ENCODE results near the gene COBL. TPM values are rescaled to one million over a fixed set of nuclear protein-coding genes. Genes with fewer than 3 reads are reported as not detected.
A peak's percentile ranks its signal among the peaks of the same experiment; 100 is the strongest.

COBL gene
- total RNA-seq, 1 experiment from 2014 or later: 52.3 TPM

DNA sequence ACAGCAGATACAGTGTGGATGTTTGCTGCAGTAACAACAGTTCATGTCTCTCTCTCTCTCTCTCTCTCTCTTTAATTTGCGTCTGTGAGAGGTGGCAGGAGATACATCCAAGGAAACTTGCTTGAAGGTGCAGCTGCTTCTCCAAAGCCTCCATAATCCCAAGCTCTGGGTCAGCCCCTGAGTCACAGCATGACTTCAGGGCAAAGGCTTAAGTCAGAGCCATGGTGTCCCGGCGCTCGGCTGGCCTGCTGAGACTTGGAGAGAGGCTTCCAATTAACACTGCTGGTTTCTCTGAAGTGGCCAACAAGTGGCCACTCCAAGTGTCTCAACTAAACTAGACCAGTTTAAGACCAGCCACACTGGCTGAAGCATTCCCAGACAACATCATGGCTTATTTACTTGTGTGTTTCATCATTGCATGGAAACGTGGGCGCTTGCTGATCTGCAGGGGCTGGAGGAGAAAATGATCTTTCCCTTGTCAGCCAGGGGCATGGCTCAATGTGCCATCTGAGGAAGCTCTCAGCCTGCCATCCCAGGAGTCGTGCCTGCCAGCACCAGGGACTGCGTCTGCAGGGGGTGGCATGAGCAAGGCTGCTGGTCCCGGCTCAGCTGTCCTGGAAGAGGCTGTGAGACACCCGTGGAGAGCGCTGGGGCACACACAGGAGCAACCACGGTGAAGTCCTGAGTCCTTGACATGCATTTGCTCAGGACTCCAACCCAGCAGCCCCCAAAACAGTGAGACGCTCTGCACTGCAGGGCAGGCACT is 254.2 kb downstream of the COBL start:
- Histone ChIP-seq H3K4ac (ENCODE audit: low read depth, low read length) (no peak overlapping the region), H3K79me1 (ENCODE audit: insufficient read depth, low read depth, low read length, poor library complexity, severe bottlenecking) (no peaks in the 10 kb centered on the region), H2AFZ (ENCODE audit: low read length) (no peak overlapping the region), H3K27ac (ENCODE audit: insufficient read length, low read depth, low read length) (no peak overlapping the region), H3K9ac (ENCODE audit: extremely low read depth, insufficient read length, low read length) (no peak overlapping the region), H2BK20ac (ENCODE audit: low read depth, low read length, poor library complexity, severe bottlenecking) (no peak overlapping the region), H3K23ac (ENCODE audit: insufficient read length, low read depth, low read length) (no peak overlapping the region), H4K5ac (ENCODE audit: insufficient read length, low read depth, low read length) (no peak overlapping the region), H3T11ph (ENCODE audit: low read length) (no peak overlapping the region), H2BK5ac (ENCODE audit: insufficient read length, low read length) (no peak overlapping the region), H3K14ac (ENCODE audit: insufficient read depth, low read length) (no peak overlapping the region), H4K8ac (replicated peaks; ENCODE audit: insufficient read length, low read depth, low read length) (no peak overlapping the region), H3K27me3 (ENCODE audit: insufficient read depth, low read length) (no peaks in the 10 kb centered on the region), H2BK120ac (ENCODE audit: low read depth, low read length, poor library complexity, severe bottlenecking) (no peak overlapping the region), H3K79me2 (ENCODE audit: insufficient read depth, low read length) (no peaks in the 10 kb centered on the region), H2BK12ac (ENCODE audit: insufficient read length, low read depth, low read length) (no peak overlapping the region), H3K4me2 (ENCODE audit: insufficient read depth, insufficient read length, low read length) (no peak overlapping the region), H4K20me1 (ENCODE audit: control insufficient read depth, insufficient read depth, insufficient read length) (no peaks in the 10 kb centered on the region), H3K4me1 (ENCODE audit: insufficient read depth, low read length) (peaks cover 1% of the 10 kb centered on the region; the same call in 1 of the 2 replicates), H3K9me3 (ENCODE audit: control insufficient read depth, low read depth, low read length) (no peaks in the 10 kb centered on the region), H2BK15ac (ENCODE audit: low read depth, low read length) (no peak overlapping the region), H2AK5ac (ENCODE audit: insufficient read length, low read length) (no peak overlapping the region), H3K23me2 (ENCODE audit: insufficient read length, low read depth, low read length, poor library complexity, severe bottlenecking) (no peaks in the 10 kb centered on the region), H3K18ac (ENCODE audit: insufficient read length, low read depth, low read length) (no peak overlapping the region), H4K91ac (ENCODE audit: insufficient read length, low read depth, low read length) (no peak overlapping the region), H3K56ac (ENCODE audit: insufficient read length, low read depth, low read length) (no peak overlapping the region)
- H3K27me3 Mint-ChIP-seq (ENCODE audit: low read depth): no peaks in the 10 kb centered on the region
- H3K27ac Mint-ChIP-seq: peak overlapping the region in 1 of 3 experiments; percentile 39; a peak in 1 of 7 replicates
- no peaks in the 10 kb centered on the region; a peak in 1 of 5 replicates for H3K9me3 Mint-ChIP-seq
- TF ChIP-seq, protein P1, sequence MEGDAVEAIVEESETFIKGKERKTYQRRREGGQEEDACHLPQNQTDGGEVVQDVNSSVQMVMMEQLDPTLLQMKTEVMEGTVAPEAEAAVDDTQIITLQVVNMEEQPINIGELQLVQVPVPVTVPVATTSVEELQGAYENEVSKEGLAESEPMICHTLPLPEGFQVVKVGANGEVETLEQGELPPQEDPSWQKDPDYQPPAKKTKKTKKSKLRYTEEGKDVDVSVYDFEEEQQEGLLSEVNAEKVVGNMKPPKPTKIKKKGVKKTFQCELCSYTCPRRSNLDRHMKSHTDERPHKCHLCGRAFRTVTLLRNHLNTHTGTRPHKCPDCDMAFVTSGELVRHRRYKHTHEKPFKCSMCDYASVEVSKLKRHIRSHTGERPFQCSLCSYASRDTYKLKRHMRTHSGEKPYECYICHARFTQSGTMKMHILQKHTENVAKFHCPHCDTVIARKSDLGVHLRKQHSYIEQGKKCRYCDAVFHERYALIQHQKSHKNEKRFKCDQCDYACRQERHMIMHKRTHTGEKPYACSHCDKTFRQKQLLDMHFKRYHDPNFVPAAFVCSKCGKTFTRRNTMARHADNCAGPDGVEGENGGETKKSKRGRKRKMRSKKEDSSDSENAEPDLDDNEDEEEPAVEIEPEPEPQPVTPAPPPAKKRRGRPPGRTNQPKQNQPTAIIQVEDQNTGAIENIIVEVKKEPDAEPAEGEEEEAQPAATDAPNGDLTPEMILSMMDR (conservative IDR thresholded peaks at IDR 0.05): no peak
- H3K4me3 Mint-ChIP-seq: no peak overlapping the region
- DNase-seq: no peak
- no CpG with 5 or more reads among the region's 13 CpGs for WGBS (ENCODE audit: extremely low coverage, insufficient read length, low lambda C conversion rate)
- peaks cover 7 to 12% of the 10 kb centered on the region in 2 experiments for H3K4me1 Mint-ChIP-seq
- peaks cover 8 to 23% (median 16%) of the 10 kb centered on the region in 3 experiments; a peak in 5 of 7 replicates for H3K36me3 Mint-ChIP-seq (ENCODE audit: insufficient read depth in 1 of 3, low read depth in 3 of 3)

Data from H9 (cell line).